Astrocyte of the spinal cord (primary cell): Measurements from ENCODE around the gene KCNE4.

Experiments used
- DNase-seq: peaks from one replicate; pipeline ENCODE4 v3.0.0; 2011; ENCODE audit warnings: low read depth, low spot score
- H3K4me3 ChIP-seq: 2 replicates; pipeline ENCODE4 v1.5.1; 2011; ENCODE audit warnings: low read depth, mild to moderate bottlenecking, low read length, moderate library complexity
- in situ Hi-C: cut with HindIII; loops from 2 replicates; pipeline ENCODE4 v1.10.0; 2017; ENCODE audit warnings: low sequenced_read_pairs
- TF ChIP-seq, protein P1 (sequence below): IDR thresholded peaks from 2 replicates; pipeline ENCODE4 v1.5.1; 2012; ENCODE audit warnings: low read depth, mild to moderate bottlenecking, low read length, inconsistent platforms

The KCNE4 gene

DNA sequence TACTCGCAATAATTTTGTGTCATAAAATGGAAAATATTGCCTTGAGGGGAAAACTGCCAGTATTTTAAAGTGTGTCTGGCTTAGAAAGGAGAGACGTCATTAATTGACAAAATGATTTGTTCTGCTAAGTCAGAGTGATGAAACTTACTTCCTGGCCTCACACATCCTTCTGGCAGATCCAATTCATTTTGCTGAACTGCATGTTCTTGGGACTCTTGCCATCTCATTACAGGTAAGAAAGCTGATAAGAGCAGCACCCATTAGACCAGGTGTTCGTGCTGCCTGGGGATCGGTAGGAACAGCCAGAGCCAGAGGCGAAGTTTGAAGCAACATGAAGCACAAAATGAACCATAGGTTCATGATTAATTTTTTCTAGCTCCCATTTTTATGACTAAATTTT lies 38.0 kb downstream of the KCNE4 start:
- no peak overlapping the region for H3K4me3 ChIP-seq
- TF ChIP-seq, protein P1, sequence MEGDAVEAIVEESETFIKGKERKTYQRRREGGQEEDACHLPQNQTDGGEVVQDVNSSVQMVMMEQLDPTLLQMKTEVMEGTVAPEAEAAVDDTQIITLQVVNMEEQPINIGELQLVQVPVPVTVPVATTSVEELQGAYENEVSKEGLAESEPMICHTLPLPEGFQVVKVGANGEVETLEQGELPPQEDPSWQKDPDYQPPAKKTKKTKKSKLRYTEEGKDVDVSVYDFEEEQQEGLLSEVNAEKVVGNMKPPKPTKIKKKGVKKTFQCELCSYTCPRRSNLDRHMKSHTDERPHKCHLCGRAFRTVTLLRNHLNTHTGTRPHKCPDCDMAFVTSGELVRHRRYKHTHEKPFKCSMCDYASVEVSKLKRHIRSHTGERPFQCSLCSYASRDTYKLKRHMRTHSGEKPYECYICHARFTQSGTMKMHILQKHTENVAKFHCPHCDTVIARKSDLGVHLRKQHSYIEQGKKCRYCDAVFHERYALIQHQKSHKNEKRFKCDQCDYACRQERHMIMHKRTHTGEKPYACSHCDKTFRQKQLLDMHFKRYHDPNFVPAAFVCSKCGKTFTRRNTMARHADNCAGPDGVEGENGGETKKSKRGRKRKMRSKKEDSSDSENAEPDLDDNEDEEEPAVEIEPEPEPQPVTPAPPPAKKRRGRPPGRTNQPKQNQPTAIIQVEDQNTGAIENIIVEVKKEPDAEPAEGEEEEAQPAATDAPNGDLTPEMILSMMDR: no peak
- in situ Hi-C loops: no loop called here
- DNase-seq: no peak

DNA sequence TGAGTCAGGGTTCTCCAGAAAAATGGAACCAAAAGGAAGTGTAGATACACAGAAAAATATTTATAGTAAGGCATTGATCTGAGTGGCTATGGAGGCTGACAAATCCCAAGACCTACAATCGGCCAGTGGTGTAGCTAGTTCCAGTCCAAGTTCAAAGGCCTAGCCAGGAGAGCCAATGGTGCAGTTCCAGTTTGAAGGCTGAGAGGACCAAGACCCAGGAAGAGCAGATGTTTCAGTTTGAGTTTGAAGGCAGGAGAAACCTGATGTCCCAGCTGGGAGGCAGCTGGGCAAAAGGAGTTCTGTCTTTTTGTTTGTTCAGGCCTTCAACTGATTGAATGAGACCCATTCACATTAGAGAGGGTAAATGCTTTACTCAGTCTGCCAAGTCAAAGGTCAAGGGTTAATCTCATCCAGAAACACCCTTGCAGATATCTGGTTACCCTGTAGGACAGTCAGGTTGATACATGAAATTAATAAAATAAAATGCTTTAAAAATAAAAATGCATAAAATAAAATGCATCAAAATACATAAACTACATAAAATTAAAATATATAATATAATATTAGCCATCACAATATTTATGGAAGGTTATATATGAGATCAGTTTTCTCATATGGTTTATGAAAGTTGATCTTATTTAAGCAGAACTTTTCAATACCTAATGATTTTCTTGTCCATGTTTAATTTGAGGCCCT lies 38.7 kb downstream of the KCNE4 start:
- TF ChIP-seq, protein P1: no peak
- in situ Hi-C loops: no loop called here
- no peak overlapping the region for H3K4me3 ChIP-seq
- no peak for DNase-seq

DNA sequence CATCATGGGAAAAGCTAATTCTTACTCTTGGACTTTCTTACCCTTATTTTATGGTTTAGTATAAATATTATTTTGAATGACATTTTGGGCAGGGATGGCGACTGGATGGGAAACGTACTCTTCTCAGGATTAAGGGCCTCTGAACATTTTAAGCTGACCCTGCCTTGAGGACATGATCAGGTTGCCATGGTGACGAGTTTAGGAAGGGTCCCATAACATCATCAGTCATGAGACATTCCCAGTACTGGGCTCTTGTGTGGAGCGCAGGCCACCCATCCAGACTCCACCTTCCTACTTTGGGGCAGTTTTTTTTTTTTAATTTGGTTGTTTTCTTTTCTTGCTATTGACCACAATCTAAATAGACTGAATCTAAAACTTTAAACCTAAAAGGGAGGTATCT lies 40.7 kb downstream of the KCNE4 start:
- DNase-seq: no peak
- H3K4me3 ChIP-seq: no peak overlapping the region
- TF ChIP-seq, protein P1: no peak
- in situ Hi-C loops: no loop called here

GRCh38 chr2:223093436-223094241 lies 41.6 kb downstream of the KCNE4 start:
- H3K4me3 ChIP-seq: no peak overlapping the region
- TF ChIP-seq, protein P1: no peak
- DNase-seq: peak; percentile 86
- in situ Hi-C loops: no loop called here

DNA sequence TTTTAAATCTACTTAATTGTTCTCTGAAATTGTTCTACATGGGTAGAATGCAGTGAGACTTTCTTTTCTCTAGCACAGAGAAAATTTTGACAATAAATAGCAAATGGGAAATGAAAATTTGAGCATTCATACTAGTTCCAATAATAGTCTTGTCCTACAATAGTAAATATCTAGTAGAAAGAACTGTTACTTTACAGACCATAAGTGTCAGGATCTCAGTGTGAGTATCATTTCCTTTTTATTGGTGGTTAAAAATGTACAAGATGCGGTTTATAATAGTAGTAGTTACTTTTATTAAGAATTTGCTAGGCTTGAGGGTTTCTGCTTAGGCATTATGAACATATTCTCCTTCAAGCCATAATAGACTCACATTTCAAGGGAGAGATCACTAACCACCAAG lies 43.2 kb downstream of the KCNE4 start:
- TF ChIP-seq, protein P1: no peak
- in situ Hi-C loops: no loop called here
- DNase-seq: no peak
- H3K4me3 ChIP-seq: no peak overlapping the region

DNA sequence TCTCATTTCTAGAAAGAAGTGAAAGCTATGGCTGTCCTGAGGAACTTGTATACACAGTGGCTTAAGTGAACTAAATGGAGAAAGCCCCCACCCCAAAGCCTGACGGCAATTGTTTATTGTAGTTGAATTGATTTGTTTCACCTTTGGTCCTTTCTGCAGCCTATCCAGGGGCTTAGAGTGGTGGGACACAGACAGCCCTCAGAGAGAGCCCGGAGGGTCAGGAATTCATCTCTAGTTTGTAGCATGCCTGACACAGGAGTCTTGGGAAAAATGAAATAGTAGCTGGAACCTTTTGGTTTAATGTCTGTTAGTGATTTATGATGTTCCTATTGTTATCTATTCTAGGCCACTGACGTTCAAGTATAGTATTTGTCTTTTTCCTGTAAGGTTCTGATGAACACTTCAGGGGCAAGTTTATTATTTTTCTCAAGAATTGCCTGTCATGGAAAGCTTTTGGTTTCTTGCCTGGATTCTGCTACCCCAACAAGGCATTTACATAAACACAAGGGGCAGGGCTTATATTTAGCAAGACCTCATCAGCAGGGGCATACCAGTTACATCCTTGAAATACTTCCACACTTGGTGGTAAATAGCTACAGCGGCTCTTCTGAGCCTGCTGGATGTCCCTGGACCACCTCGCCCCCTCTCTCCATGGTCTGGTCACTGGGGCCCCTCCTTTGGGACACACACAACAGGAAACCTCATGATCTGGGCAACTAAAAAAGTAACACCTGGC lies 44.4 kb downstream of the KCNE4 start:
- no peak overlapping the region for H3K4me3 ChIP-seq
- TF ChIP-seq, protein P1: no peak
- in situ Hi-C loops: no loop called here
- DNase-seq: peak; percentile 45
